HG03066 (cell line): ENCODE results near the gene HOXC6.

Experiments used
- ATAC-seq: cut with Tn5 transposase; IDR thresholded peaks from one replicate; pipeline ENCODE4 v1.9.1; 2021; ENCODE audit warnings: low read depth; ENCODE audit not compliant: unreplicated experiment

HOXC6 gene

DNA sequence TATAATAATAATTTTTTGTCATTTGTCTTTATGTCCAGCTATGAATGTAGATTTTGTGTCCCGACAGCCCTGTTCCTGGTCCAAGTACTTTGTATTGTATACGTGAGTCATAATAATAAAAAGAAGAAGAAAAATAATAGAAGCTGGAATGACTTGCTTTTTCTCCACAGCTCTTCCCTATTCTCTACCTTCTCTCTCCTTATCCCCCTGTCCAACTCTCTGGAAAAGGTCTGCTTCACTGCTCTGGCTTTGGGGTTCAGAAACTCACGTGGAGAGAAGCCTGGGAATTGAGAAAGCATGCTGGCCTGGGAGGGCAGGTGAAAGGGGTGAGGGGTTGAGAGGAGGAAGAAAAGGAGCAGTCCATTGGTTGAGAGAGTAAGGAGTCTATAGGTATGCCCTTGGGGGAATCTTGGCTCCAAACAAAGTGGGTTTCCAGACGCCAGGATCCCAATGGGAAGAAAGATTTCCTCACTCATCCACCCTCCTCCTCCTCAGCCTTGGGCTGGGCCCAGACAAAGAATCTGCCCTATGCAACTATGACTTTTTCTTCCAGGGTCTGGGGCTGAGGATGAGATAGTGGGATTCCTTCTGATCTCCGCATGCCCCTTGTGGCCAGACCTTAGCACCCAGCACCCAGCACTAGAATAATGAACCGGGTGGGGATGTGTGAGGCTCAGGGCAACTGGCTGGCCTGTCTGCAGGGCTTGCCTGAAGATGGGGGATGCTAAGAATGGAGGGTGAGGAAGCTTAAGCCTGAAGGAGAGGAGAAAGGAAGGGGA, 15.4 kb upstream of the HOXC6 start:
- no peak for ATAC-seq

DNA sequence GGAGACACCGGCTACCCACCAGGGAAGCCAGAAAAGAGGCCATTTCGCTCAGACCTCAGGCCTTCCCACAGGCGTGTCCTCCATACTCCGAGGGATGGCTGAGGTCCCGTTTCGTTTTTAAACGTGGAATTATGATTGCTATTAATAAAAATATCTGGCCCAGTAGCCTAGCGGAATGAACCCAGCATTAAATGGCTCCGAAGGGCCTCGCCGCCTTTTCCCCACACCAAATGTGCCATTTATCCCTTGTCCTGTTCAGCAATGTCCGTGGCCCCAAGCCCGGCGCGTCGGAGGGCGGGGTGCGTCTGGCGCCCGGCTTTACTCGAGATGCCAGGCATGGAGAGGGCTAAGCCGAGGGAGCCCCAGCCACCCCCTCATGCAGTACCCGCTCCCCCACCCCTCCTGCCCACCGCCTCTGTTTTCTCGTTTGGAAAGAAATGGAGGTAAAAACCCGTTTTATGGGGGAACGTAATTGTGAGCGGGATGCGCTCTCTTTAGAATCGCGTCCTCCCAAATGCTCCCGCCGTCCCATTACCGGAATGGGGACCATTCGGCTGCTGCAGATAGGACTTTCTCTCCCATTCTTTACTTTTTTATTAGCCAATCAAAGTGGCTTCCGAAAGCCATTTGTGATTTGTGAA, 13.7 kb upstream of the HOXC6 start:
- ATAC-seq, result no peak

DNA sequence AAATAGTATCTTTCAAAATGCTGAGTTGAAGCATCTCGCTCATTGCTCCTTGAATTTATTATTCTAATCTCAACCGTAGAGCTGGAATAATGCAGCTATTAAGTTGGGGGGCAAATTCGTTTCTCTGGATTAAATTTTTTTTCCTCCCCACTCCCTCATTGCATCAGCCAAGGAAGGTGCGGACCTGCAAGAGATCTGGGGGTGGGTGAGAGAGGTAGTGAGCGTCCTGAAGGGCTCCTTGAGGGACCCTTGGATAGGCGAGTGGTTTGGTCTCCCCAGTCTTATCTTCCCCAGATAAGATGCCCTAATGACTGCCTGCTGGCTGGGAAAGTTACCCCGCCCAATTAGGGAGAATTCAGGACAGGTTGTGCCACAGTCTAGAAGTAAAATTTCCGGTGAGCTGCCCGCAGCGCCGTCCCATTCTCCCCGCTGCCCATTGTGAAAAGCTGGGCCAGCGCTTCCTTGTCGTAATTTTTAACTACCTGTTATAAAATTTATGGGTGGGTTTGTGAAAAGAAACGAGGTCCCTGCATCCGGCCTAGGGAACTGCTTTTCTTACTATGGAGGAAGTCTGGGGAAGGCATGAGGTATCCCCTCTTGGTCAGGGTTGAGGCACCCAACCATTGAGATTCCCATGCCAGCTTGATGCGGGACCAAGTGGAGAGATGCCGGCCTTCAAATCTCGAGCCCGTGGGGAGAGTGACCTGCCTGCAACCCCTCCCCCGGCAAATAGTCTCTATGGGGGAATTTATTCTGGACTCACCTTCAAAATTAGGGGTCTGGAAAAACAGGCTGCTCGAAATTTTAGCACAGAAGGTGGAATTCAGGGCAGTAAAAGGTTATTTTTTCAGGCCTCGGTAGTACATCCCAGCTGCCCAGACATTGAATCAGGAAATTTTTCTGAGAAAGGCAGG, 13.0 kb upstream of the HOXC6 start:
- ATAC-seq, result no peak

DNA sequence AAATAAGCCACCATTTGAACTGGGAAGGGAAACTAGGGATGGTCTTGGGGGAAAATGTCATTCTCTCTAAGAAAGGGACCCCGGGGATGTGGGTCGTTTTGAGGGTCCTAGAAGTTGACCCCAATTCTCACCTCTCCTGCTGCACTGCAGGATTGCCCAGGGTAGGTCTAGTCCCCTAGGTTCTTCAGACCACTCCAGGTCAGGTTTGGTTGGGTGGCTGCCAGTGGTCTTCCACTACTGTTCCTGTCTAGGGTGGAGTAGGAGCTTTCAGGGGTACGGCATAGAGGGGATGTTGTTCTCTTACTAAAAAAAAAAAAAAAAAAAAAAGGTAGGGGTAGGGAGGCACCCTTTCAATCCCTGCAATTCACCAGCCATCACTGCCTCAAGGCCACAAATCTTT, 12.2 kb upstream of the HOXC6 start:
- ATAC-seq, result no peak

DNA sequence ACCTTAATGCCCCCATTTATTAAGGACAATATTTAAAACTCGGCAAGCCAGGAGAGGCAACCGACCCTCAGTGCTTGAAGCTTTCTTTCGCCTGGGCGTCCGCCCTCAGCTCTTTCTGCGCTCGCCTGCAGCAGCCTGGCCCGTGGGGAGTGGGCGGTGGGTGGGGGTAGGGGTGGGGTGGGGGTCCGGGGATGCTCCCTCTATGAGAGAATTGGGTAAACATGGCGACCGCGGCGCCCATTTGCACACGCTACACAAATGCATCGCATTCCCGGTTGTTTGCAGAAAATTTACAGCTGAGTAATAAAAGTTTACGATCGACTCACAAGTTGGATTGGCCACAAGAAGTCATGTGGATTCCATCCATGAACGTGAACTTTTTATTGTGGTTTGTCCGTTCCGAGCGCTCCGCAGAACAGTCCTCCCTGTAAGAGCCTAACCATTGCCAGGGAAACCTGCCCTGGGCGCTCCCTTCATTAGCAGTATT, 11.7 kb upstream of the HOXC6 start:
- ATAC-seq, result no peak

DNA sequence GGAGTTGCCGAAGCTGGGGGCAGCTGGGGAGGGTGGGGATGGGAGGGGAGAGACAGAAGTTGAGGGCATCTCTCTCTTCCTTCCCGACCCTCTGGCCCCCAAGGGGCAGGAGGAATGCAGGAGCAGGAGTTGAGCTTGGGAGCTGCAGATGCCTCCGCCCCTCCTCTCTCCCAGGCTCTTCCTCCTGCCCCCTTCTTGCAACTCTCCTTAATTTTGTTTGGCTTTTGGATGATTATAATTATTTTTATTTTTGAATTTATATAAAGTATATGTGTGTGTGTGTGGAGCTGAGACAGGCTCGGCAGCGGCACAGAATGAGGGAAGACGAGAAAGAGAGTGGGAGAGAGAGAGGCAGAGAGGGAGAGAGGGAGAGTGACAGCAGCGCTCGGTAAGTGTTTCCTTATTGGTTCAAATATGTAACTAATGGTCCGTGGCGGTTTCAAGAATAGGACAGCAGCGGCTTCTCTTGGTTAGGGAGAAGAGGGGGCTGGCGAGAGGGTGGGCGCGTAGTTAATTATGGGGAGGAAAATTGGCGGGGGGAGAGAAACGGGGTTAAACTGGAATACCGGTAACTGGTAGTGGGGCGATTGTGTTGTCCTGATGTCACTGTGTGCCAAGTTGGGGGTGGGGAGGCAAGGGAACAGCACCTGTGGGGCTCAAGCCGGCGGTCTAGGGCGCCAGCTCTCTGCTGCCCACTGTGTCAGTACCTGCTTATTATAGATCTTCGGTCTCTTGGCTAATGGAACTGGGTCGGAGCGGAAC, 11.0 kb upstream of the HOXC6 start:
- ATAC-seq, result peak; percentile 37

DNA sequence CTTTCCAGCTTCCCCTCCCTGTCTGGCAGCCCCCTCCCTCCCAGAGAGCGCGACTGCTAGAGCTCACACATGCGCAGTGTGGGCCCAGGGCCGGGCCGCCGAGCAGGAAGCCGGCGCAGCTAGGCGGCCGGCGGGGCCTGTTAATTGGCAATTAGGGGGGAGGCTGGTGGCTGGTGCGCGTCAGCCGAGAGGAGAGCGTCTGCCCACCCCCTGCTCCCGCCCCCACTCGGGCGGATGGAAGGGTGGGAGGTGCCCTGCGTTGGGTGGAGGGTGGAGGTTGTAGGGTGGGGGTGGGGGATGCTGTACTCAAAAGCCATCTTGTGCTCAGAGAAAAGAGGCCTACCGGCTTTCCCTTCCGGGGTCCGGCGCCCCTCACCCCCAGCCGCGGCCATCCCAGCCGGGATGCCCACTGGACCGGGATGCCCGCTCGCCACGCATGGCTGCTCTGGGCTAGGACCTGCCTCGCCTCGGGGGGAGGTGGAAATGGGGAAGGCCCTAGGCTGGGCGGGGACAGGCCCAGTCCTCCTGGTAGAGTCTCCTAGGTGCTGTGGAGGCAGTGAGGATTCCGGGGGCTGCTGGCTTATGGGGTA, 10.3 kb upstream of the HOXC6 start:
- ATAC-seq, result peak; percentile 90

DNA sequence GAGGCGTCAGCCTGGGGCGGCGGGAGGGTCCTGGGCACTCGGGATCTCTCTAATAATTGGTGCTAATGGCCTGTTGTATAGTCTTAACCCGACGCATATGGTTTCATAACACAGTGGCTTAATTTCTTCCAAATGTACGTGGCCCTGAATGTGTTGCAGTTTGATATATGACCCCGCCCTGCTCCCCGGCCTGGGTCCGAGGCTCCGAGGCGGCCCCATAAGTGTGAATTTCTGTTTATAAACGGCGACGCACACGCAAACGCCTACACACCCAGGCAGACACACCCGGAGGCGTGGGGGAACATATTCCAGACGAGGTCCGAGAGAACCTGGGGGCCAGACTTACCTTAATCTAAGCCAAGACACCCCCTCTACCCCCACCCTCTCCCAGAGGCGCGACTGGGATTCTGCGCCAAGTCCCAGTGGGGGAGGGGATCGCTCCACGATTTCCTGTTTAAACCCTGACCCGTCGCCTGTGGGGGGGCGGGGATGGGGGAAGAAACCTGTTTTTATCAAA, 9.7 kb upstream of the HOXC6 start:
- ATAC-seq, result no peak

DNA sequence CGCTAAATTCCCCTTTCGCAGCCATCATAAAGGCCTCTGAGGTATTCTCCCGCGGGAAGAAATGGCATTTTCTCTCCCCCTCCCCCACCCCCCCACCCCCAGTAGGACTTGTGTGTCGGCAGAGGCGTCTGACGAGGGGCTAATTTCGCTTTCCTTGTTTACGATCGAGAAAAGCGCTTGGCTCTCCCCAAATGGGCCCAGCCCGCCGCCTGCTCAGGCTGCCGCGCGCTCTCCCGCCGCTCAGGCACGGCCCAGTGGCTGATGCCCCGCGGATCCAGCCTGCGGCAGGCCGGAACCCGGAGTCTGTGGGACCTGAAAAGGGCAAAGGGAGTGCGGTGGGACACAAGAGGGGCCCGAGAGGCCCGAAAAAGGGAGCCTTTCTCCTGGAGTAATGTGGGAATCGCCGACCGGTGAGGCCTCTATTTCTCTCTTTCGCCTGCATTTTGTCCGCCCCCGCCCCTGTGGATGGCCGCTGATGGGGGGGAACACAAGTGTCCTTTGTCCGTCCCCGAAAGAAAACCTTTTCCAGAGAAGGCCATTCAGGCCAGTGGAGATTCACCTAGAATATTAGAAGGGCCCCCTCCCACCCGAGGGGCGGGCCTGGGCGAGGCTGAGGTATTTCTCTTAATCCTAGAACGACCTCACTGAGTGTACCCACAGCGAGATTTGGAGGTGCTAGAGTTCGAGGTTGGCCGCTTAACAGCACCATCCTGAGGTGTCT, 9.0 kb upstream of the HOXC6 start:
- no peak for ATAC-seq

DNA sequence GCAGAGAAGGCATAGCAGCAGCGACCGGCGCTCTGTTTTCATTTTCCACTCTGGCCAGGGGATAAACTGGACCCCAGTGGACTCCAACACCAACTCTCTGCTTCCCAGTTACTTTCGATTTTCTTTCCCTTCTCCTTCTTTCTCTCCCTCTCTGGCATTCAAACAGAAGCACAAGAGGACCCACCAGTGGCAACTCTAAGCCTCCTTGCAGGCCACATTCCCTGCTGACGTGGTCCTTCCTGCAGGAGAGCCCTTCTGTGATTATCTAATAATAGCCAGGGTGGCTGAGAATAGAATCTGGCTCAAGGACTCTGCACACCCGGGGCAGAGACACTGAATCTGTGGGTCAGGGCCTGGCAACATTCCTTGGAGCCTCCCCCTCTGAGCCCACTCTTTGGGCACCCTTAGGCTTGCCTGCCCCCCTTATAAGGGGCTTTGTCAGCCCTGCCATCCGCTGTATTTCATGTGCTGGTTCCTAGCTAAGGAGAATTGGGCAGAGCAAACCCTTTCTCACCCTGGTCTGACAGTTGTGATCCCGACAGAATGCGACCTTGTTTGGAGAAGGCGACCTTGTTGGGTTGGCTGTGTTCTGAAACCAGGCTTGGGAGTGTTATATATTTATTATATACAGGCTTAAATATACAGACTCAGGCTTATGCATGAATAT, 8.2 kb upstream of the HOXC6 start:
- ATAC-seq, result no peak

DNA sequence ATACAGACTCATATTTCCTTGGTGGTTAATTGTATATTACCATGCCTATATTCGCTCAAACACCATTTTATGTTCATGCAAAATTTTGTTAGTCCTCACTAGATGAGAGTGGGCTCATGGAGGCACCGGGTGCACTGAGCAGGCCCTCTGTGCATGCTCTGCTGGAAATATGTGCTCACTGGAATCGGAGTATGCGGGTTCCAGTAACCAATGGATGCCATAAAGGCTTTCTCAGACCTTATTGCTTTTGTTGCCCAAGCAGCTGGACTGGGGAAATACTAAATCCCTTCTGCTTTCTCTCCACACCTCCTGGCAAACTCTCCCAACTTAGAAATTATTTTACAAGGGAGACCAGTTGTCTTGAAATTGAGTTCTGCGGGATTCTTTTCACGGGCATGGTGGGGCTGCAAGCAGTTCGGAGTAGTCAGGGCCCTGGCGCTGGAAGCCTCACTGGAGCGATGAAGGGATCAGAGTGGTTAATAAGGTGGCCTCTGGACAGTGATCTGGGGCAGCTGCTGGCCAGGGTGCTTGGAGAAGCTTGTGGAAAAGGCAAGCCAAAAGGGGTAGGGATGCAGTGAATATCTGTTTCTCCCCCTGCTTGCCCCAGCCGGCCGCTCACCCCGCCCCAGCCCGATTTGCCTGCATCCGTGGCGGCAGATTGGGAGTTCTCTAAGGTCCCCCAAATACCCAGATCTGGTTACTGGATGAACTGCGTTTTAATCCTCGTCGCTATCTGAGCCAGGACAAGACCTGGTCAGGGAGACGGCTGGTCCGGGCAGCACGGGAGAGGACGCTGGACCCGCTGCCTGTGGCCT, 7.4 kb upstream of the HOXC6 start:
- ATAC-seq, result no peak

DNA sequence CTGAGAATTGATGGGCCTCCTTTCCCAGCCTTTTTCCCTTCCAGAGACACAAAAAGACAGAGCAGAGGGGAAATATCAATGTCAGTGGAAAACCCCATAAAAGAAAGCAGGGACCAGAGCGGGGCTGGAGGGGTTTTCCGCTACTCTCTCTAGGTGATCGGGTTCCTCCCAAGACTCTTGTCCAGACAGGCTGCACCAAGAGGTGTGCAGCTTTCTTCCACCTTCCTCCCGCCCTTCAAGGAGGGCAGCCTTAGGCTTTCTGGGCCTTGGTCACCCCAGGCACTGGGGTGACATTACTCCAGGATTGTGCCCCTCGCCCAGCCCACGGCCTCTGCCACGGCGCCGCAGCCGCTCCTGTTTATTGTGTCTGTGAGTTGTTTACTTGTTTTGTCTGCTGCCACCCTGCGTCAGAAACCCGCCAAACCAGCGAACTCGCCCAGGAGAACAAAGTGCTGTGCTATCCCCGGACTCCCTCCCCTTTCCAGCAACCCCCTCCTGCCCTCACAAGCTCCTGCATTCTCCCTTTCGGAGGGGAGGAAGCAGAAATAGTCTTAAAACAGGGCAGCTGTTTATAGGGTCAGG, 6.7 kb upstream of the HOXC6 start:
- ATAC-seq, result no peak

DNA sequence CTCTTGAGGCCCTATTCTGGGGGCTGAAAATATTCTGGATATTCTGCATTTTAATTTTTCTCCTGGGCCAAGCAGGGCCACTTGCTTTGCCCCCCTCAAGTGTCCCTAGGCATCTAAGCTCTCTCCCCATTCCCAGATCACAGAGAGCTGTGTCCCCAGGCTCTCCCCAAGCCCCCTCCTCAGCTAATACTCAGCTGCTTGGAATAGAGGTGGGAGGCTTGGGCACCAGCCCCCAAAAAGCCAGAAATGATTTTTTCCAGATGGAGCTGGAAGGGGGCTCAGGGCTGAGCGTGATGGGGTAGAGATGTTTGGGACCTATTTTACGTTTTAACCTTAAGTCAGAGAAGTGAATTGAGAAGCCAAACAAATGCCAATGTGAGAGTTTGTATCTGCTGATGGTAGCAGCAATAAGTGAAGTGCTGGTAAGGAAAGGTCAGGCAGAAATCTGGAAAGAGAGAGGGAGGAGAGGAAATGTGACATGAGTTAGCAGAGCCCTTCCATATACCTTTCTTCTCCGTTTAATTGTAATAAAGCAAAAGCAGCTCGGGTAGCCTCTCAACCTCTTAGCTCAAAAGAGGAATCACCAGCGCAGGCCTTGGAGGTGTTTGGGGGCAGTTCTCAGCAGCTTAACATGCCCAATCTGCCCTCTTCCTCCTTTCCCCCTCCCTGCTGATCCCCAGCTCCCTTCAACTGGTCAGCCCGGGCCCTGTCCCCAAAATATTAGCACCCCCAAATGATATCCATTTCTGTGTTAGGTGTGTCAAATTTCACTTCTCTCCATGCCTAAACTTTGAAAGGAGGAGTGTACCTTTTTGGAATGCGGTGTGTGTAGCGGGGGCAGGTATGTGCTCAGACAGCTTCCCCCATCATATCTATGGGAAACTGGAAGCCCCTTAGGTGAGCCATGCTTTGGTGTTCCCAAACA, 5.0 kb upstream of the HOXC6 start:
- no peak for ATAC-seq

DNA sequence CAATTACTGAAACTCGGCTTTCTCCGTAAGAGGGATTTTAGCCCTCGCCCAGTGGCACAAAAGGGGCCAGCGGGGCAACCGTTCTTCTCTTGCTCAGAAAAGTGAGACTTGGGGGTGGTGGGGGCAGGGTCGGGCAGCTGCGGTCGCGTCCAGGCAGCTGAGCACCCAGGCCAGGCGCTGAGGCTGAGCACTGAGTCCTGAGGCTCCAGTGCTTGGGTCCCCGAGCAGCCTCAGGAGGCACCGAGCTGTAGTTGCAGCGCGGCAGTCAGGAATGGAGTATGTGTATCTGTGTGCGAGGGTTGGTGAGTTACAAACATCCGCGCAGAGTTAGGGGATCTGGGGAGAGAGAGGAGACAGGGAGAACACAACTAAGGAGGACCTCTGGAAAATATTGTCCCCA, 4.1 kb upstream of the HOXC6 start:
- ATAC-seq, result no peak

DNA sequence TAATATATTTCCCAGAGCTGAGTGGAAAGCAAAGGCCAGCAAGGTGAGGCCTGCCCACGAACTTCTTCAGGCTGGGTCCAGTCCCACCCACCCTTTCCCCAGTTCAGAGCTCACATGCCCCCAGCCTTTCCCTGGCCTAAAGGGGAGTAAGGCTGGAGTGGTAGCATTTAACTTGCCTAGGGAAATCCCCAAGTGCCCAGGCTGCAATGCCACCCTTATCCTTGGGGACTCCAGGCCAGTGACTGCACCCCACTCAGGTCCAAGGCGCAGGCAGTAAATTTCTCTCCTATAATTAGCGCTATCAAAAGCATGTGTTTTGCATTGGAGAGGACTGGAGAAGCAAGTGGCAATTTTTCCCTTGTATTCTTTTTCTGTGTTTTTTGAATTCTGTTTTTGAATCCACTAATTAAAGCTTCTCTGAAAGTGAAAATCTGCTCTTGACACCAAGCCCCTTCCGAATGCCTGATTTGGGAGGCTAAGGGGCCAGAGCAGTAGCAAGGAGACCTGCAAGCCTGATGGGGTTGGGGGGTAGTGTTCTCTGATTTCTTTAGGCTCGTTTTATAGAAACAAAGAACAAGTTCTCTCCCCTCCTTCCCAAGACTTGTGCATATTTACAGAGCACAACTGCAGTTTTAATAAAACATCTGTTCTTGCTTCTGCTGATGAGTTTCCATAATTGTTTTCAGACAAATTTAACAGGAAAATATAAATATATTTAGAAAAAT, 3.5 kb upstream of the HOXC6 start:
- no peak for ATAC-seq
